TTC549 (cell line): ENCODE measurements around the gene PPM1A.

Experiments used
- FAIRE-seq: peaks from 2 replicates; lab custom pipeline; 2012; peaks lifted over from hg19 to GRCh38; lab: Jason Lieb, UNC

Gene PPM1A

DNA sequence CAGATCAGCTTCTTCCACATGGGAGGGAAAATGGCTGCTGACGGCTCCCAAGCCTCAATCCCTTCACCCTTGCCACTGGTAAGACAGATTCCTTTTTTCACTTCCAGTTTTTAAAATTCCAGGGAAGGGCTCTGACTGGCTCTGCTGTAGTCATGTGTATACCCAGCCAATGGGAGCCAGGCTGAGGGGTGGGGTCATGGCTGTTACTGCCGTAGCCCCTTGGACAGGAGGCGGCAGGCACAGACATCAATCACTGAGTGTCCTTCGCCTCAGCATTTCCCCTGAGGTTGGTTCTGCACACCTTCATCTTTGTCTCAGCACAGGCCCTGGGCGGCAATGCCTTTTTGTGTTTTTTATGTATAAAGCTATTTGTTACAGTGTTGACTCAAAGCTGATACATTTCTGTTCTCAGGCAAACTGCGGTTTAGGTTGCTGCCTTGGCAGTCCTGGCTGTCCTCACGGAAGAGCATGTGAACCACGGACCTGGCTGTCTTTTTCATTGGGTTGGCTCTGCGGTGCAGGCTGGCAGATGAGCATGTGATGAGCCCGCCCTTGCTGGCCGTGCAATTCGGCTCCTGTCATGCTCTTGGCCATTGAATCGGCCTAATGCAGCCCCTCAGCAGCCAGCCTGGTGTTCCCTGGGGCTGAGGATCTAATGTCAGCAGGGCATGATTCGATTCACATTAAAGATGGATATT is 74.3 kb downstream of the PPM1A start:
- FAIRE-seq: no peak

- FAIRE-seq: no peak
These were observed 75.8 kb downstream of the PPM1A start for GRCh38 chr14:60324837-60325236.

DNA sequence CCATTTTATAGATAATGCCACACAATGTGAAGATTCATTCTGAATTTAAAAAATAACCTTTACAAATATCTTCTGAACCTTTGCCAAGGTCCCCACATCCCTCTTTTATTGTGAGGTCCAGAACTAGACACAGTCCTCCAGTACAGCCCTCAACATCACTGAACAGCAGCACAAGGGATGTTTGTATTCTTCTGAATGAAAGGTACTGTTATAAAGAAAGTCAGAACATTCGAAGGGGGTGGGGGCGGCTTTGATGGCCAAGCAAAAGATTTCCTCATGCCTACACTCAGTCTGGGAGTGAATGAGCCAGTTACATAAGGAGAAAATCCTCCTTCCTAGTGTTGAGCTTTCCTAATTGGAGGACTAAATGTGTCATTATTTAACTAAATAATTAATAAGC is 77.3 kb downstream of the PPM1A start:
- no peak for FAIRE-seq

- FAIRE-seq: no peak
These were observed 78.7 kb downstream of the PPM1A start for GRCh38 chr14:60327447-60328331.

GRCh38 chr14:60328583-60328982 is 79.6 kb downstream of the PPM1A start:
- FAIRE-seq: no peak

GRCh38 chr14:60329274-60329673 is 80.3 kb downstream of the PPM1A start:
- no peak for FAIRE-seq

GRCh38 chr14:60331201-60332045 is 82.4 kb downstream of the PPM1A start:
- FAIRE-seq: no peak

DNA sequence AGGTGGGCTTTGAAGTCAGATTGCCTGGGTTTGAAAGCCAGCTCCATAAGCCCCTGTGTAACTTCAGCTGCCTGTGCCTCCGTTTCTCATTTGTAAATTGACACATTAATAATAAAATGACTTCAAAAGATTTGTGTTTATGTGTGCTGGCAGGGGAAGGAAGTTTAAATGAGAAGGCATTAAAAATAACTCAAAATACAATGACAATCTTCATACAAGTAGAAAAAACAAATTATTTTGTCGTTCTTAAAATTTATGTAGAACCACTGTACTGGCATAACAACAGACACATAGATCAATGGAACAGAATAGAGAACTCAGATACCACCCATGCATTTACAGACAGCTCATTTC is 83.0 kb downstream of the PPM1A start:
- no peak for FAIRE-seq

DNA sequence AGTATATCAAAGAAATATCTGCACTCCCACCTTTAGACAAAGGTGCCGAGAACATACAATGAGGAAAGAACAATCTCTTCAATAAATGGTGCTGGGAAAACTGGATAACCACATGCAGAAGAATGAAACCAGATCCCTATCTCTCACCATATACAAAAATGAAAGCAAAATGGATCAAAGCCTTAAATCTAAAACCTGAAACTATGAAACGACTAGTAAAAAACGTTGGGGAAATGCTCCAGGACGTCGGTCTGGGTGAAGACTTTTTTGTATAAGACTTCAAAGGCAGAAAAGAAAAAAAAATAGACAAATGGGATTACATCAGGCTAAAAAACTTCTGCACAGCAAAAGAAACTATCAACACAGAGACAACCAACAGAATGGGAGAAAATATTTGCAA is 83.8 kb downstream of the PPM1A start:
- no peak for FAIRE-seq

DNA sequence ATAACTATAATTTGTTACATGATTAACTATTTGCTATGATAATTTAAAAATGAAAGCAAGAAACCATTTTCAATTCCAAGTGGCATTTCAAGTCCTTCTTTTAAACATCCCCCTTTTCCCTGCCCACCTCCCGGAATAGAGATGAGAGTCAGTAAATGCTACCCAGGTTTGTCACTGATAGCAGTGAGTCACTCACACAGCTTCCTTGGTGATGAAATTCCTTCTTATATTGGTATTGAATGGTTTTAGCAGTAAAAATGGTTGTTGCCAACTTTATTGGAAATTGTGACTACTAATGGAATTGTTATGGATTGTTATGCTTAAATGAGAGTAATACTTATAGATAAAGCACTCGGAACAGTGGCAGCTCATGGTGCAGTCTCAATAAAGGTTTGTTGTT is 90.5 kb downstream of the PPM1A start:
- no peak for FAIRE-seq

DNA sequence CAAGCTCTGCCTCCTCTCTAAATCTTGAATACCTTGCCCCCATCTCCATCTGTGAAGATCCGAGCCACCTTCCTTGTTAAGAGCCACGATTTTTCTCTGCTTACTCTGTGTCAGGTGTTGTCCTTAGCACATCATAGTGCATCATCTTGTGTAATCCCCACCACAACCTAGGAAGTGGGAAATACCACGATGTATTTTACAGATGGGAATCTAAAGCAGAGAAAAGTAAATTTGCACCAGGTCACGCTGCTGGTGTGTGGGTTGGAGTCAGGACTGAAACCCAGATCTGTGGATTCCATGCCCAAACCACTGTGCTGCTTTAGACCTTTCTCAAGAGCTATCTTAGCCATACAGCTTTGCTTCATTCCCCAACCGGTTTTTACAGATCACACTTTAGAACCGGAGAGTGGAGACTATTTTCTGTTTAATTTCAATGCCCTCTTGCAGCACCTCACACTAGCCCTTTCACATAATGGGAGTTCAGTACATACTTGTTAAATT is 94.6 kb downstream of the PPM1A start:
- no peak for FAIRE-seq

- no peak for FAIRE-seq
These were observed 95.7 kb downstream of the PPM1A start for GRCh38 chr14:60344751-60345150.

GRCh38 chr14:60346706-60347105 is 97.7 kb downstream of the PPM1A start:
- no peak for FAIRE-seq

DNA sequence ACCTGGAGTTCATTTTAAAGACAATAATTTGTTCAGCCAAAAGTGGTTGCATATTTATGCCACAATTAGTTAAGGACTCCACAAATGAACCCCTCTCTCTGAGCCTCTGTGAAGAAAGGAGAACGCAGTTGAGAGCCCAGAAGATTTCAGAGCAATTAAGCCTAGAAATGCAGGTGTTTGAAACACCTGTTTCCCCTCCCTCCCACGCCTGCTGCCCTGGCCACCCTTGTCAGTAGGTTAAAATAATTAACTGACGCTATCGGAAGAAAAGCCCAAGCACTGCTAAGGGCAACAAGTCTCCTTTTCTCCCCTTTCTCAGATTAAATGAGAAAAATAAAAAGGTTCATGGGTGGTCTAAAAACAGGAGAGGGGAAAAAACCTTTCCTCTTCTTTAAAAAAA is 99.2 kb downstream of the PPM1A start:
- no peak for FAIRE-seq
